CD4-positive, alpha-beta T cell treated with Interleukin-6 for 4 hours (primary cell): ENCODE measurements around the gene TBCD.

Experiments
- DNase-seq: peaks from one replicate; pipeline ENCODE4 v3.0.0-alpha.2; 2020; ENCODE audit warnings: mixed read lengths

The TBCD gene

DNA sequence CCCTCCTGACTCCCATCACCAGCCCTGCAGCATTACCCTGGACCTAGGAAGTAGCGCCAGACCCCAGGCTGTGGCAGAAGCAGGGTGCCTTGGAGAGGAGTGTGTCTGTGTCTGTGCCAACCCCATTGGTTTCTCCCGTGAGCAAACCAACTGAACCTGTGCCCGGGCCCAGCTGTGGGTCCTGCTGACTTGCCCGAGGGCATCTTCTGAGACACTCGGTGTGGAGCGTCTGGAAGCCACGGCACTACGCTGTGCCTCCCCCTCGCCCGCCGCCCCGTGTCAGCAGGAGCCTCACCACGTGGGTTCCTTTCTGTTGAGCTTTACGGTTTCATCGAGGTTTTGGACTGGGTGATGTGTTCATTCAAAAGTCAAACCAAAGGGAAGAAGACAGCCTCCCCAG, 60.2 kb downstream of the TBCD start:
- no peak for DNase-seq

DNA sequence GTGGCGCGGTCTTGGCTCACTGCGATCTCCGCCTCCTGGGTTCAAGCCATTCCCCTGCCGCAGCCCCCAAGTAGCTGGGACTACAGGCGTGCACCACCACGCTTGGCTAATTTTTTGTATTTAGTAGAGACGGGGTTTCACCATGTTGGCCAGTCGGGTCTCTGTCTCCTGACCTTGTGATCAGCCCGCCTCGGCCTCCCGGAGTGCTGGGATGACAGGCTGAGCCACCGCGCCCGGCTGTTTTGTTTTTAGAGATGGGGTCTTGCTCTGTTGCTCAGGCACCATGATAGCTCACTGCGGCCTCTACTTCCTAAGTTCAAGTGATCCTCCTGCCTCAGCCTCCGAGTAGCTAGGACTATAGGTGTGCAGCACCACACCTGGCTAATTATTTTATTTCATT, 60.7 kb downstream of the TBCD start:
- no peak for DNase-seq

DNA sequence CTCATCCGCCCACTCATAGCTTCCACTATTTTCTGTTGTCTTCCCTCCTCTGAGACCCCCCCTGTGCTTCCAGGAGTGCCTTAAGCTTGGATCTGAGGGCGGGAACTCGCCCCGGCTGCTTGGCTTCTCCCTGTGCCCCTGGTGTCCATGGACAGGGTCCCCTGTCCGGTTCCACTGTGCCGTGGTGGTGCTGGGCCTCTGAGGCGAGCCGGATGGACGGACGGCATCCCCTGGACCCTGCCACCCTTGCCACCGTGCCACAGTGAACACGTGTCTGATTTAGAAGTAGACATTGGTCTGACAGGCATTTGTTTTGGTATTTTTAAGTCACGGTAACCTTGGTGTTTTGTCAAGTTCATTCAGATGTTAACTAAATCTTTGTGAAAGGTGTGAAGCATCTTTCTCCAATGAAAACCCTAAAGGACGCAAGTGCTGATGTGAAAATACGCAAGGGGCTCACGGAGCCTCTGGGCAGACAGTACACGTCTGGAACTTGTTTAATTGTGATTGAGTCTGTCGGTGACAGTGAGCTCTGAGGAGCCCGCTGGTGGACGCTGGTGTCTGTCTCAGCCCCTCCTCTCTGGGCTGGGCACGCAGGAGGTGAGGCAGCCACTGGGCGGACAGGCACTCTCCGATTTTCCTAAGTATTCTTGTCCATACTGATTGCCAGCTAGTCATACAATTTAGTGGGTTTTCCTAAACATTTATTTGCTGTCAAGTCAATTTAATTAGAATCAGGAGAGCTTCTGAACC, 61.6 kb downstream of the TBCD start:
- DNase-seq = no peak

DNA sequence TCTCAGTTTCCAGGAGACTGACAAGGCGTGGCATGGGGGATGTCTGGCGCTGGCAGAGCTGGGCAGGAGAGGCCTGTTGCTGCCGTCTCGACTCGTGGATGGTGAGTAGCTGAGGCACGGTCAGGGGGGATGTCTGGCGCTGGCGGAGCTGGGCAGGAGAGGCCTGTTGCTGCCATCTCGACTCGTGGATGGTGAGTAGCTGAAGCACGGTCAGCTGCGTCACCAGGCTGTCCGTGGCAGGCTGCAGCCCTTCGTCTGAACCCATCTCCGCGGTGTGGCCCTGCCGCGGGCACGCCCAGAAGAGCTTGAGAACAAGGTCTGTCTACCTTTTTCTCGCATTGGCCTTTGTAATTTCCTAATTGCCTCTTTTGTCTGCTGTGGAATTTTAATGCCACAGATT, 63.0 kb downstream of the TBCD start:
- DNase-seq = no peak

DNA sequence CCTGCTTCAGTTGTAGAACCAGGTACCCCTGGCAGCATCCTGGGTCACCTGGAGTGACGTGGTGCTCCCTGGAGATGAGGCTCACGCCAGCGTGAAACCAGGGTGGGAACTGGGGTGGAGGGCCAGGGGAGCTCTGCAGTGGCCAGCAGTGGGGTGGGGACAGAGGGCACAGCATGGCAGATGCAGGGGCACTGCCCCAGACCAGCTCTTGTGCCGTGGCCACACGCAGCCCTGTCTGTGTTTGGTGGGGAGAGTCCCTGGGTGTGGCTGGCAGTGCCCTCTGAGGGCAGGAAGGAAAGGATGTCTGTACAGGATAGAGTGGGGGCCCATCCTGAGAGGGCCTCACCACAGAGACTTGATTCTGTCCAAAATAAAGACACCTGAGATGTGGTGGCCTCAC, 63.5 kb downstream of the TBCD start:
- DNase-seq = no peak

DNA sequence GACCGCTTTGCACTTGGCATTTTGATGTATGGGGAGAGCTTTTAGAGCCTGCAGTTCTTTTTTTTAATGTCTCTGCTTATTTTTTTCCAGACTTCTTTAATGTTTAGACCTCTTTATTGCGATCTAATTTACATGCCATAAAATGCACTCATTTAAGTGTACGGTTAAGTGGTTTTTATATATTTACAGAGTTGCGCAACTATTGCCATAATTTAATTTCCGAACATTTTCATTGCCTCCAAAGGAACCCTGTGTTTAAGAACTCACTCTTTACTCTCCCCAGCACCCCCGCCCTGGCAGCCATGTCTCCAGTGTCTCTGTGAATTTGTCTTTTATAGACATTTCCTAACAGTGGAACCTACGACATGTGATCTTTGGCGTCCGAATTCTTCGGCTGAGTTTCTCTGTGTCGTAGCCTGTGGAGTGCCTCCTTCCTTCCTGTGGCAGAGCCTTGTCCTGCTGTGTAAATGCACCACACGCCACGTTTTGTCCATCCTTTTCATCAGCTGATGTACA, 64.0 kb downstream of the TBCD start:
- DNase-seq = no peak

DNA sequence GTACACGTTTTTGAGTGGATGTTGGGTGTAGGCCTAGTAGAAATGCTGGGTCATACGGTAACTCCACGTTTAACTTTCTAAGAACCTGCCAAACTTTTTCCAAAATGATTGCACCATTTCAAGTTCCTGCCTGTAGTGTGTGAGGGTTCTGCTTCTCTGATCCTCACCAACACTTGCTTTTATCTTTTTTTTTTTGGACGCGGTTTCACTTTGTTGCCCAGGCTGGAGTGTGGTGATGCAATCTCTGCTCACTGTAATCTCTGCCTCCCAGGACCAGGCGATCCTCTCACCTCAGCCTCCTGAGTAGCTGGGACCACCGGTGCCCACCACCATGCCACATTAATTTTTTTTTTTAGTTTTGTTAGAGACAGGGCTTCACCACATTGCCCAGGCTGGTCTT, 64.5 kb downstream of the TBCD start:
- DNase-seq = no peak

DNA sequence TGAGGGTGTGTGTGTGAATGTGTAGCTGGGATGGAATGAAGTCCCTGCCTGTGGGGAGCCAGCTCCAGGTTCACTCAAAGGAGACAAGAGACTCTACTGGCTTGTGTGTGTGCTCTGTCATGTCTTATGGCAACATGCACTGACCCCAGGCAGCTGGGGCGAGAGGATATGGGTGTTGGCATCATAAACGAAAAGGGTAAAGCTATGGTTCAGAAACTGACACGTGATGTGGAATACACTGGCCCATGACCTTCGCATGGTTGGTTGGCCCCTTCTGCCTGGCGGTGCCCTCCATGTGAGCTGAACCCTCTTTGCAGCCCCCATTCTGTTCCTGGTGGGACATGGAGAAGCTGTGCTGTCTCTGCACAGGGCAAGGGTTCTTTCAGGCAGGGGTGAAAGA, 66.1 kb downstream of the TBCD start:
- no peak for DNase-seq

DNA sequence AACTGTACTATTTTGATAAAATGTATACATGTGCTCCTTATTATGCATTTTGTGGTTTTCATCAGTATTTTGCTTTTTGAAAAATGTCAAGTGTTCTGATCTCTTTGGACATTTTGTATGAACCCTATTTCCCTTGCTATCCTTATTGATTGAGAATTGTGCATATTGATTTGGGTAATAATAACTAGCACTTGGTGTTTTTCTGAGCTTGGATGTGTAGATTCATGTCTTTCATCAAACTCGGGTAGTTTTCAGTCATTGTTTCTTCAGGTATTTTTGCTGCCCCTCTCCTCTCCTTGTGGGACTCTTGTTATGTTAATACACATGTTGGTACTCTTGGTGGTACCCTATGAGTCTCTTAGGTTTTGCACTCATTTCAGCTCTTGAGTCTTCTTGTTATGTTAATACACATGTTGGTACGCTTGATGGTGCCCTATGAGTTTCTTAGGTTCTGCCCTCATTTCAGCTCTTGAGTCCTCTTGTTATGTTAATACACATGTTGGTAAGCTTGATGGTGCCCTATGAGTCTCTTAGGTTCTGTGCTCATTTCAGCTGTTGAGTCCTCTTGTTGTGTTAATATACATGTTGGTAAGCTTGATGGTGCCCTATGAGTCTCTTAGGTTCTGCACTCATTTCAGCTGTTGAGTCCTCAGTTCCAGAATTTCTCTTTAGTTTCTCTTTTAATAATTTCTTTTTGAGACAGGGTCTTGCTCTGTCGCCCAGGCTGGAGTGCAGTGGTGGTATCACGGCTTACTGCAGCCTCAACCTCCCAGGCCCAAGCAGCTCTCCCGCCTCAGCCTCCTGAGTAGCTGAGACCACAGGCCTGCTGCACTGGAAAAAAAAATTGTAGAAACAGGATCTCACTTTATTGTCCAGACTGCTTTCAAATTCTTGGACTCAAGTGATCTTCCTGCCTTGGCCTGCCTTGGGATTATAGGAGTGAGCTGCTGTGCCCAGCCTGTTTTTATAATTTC, 68.7 kb downstream of the TBCD start:
- DNase-seq = no peak

DNA sequence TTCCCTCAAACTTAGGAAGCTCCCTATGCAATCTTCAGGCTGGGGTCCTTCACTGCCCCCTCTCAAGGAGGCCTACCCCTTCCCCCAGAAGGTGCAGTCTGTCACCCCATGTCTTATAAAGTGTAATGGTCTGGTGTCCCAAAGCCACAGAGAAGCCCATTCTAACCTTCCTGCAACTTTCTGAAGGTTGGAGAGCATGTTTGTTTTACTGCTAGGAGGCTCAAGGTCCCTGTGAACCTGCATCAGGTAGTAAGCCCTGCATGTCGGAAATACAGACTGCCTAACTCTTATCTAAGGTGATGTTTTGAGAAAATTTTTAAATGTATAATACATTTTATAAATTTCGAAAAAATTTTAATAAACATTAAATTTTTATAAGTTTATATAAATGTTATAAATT, 69.7 kb downstream of the TBCD start:
- no peak for DNase-seq

DNA sequence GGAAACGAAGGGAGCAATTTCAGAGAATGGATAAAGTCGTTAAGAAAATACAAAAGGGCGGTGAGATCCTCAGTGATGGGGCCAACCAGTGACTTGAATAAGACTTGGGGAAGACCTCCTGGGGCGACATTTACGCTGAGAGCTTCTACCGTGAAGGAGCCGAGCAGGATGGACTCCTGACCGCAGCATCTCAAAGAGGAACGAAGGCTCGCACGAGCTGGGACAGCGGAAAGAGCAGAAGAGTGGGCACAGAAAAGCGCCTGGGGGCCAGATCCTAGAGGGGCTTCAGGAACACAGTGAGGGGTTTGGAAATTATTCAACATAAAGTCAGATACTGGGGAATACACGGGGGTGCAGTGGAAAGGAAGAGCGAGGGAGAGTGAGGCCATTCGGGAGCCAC, 70.4 kb downstream of the TBCD start:
- DNase-seq = no peak

DNA sequence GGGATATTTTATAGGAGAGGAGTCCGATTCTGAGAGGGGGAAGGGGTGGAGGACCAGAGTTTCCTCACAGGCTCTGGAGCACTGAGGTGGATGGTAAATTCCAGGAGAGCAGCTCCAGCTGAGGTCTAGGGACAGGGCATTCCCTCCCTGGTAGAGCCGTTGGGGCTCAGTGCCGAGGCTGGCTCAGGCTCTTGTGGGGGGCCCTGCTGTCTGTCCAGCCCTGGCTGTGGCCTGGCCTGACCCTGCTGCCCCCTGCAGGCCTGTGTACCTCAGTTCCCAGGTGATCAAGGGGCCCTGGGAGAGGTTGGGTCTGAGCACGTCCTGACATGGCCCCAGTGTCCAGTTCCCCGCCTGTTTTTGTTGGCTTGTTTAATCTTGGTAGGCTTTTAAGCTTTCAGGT, 71.1 kb downstream of the TBCD start:
- DNase-seq = no peak

DNA sequence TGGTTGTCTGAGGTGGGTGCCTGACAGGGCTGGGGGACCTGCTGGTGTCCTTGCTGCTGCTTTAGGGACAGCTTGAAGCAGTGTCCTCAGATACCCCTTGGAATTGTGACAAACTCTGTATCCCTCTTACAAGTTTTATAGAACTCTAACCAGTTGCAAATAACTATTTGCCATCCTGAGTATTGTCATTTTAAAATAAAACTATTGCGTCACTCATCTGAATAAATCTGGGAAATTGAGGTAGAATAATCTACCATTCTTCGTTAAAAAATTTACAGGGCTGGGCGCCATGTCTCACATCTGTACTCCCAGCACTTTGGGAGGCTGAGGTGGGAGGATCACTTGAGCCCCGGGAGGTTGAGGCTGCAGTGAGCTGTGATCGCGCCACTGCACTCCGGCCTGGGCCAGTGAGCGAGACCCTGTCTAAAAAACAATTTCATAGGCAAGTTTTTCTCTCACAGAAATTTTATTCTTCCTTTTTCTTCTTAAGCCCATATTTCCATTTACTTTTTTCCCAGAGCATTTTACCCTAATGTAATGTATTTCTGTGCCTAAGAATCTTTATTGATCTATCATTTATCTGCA, 73.8 kb downstream of the TBCD start:
- no peak for DNase-seq

DNA sequence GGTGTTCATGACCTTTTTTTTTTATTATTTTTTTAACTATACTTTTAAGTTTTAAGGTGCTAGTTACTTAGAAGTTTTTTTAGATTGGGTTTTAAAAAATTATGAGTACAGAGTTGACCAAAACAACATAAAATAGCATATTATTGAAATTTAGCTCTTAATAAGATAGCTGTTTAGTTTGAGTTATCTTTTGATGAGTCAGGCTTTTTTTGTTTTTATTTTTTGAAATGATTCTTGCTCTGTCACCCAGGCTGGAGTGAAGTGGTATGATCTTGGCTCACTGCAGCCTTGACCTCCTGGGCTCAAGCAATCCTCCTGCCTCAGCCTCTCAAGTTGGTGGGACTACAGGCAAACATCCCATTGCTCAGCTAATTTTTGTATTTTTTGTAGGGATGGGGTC, 74.3 kb downstream of the TBCD start:
- no peak for DNase-seq

DNA sequence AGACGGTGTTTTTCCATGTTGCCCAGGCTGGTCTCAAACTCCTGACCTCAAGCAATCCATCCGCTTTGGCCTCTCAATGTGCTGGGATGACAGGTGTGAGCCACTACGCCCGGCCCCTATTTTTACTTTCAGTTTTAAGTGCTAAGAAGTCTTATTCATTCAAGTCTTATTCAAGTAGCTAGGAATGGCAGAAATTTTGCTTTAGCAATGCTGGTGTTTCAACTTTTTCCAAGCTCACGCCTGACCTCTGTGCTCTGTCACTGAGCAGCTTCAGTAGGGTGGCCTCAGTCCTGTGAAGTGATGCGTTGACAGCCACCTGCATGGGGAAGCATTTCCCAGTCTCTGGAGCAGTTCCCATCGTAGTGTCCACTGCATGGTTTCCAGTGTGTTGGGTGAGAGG, 75.1 kb downstream of the TBCD start:
- DNase-seq = no peak

DNA sequence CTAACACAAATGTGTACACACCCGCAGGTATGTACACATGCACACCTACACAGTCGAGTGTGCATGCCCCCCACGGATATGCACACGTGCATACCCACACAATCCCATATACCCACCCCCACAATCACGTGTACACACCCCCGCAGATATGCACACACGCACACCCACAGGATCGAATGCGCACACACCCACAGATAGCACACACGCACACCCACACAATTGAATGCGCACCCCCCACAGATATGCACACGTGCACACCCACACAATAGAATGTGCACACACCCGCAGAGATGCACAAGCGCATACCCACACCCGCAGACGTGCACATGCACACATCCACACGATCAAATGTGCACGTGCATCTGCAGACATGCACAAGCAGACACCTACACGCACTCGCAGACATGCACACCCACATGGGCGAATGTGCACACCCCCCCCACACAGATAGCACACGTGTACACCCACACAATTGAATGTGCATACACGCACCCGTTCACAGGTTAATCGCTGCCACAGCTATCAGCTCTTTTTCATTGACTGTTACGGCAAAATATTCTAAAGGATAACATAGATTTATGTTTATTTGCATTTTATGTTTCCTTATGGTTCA, 77.1 kb downstream of the TBCD start:
- no peak for DNase-seq

DNA sequence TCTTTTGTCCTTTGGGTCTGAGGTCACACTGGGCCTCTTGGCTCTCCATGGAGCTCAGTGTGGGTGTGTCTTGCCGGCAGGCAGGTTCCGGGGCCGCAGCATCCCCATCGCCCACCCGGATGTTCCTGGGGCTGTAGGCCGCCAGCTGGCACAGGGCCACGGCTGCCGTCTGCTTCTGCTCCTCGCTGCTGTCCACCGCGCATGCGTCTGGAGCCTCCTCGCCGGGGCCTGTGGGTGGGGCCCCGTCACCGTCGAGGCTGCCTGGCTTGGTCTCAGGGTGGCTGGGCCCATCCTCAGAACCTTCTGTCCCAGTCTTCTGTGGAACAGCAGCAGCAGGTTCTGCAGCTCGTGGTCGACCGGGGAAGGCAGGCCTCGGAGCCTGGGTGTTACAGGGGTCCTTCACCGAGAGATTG, 78.4 kb downstream of the TBCD start:
- DNase-seq = no peak

DNA sequence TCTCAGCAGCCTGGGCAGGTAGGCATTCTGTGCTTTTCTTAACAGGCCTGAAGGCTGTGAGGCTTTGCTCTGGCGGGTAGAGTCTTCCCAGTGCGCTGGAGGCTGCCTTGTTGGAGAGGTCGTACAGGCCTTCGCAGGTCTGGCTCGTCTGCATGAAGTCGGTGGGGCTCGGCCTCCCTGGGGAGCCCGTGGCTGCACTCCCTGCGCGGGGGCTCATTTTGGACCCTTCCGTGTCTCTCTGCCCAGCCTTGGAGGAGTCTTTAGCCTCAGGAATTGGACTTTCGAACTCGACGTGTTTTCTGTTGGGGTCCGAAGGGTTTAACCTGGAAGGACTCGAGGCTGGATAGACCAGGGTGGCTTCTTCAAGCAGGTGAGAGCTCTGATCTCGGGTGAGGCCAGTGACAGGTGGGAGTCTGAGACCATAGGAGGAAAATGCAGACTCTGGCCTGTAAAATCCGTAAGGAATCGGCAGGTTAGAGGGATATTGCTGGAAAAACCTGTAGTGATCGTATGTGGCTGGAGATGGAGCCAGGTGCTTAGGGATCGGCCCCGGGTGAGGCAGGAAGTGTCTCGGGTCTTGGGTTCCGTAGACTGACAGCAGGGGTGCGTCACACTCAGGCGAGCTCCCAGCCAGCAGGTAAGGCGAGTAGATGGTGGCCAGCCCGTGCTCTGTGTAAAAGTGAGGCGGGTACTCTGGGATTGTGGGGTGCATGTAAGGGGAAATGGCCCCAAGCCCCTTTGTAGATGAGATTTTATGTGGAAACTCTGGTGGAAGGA, 79.4 kb downstream of the TBCD start:
- no peak for DNase-seq

DNA sequence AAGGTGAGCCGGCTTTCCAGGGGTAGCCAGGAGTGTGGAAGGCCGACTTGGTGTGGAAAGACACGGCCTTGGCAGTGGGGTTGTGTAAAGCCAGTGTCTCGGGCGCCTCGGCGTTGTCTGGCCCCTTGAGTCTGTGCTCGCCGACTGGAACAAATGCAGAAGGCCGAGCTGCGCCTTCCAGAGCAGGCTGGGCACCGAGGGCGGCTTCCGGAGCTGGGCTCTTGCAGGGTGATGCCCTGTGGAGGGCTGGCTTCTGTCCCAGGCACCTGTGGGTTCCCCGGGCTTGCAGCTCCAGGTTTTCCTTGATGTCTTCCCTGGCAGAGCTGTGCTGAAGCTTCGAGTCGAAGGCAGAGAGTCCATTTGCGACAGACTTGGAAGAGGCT, 79.9 kb downstream of the TBCD start:
- DNase-seq = no peak

DNA sequence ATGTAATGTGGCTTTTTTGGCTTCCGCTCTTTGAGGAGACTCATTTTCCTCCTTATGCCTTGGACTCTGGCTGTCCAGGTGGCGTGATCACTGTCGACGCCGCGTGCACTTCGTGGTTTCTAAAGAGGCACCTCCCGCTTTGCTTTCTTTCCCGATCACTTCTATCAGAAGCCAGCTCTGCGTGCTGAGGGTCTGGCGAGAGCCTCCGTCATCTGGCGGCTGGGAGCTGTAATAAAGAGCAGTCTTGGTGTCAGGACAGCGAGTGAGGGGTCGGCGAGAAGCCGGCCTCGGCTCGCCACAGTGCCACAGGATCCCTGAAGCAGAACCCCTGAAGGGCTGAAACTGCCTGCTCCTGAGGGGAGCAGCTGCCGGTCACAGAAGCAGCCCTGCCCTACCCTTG, 80.5 kb downstream of the TBCD start:
- no peak for DNase-seq

DNA sequence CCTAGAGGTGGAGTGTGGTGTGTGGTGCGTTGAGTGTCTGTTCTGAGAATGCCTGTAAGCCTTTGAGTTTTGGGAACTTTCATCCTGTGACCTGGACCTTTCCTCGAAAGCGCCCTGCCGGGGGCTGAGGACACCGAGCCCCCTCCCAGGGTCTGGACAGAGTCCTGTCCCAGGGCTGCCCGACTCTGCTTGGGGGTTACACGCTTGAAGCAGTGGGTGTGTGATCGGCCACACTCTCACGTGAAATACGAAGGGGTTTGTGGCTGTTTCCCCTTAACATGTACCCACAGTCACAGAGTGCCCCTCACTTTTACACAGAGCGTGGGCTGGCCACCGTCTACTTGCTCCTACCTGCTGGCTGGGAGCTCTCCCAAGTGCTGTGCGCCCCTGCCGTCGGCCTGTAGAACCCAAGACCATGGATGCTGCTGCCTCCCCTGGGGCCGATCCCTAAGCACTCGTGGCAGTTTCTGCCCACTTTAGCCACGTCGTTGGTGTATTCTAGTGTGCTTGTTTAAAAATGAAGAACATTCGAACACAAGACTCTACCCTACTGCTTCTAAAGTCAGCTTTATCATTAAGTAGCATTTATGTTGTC, 81.1 kb downstream of the TBCD start:
- DNase-seq = no peak

DNA sequence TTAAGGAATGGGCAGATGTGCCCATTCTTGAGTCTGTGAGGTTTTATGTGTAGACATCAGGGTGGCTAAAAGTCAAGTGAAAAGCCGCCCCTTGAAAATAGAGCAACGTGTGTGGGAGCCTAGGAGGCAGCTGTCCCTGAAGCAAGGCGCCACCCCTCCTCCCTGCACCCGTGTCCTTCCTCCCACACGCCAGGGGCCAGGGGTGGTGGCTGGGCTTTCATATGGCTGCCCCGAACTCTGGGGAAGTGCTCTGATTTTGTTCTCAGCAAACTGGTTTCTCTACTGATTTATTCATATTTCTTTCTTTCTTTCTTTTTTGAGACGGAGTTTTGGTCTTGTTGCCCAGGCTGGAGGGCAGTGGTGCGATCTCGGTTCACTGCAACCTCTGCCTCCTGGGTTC, 83.3 kb downstream of the TBCD start:
- no peak for DNase-seq
